Testis (tissue), 3 donors: Measurements from ENCODE around the gene RHOH. TPM values are rescaled to one million over a fixed set of nuclear protein-coding genes. Genes with fewer than 3 reads are reported as not detected.

Source experiments
- DNase-seq: peaks from one replicate; pipeline ENCODE4 v3.0.0-alpha.2; 2019
- H3K27ac ChIP-seq, 2 donors: fragments of 200-600 bp; sonication (generic); one replicate each; pipeline ENCODE4 v1.5.1; 2019
- H3K27me3 ChIP-seq: fragments of 200-600 bp; sonication (generic); one replicate; pipeline ENCODE4 v1.5.1; 2019
- H3K36me3 ChIP-seq: fragments of 200-600 bp; sonication (generic); one replicate; pipeline ENCODE4 v1.5.1; 2017; ENCODE audit warnings: low read depth; ENCODE audit errors: missing control alignments
- H3K4me1 ChIP-seq: fragments of 200-600 bp; sonication (generic); one replicate; pipeline ENCODE4 v1.5.1; 2019
- H3K4me3 ChIP-seq, 2 donors: fragments of 200-600 bp; sonication (generic); one replicate each; pipeline ENCODE4 v1.5.1; 2017 to 2019
- H3K9me3 ChIP-seq: fragments of 200-600 bp; sonication (generic); one replicate; pipeline ENCODE4 v1.5.1; 2017
- CTCF ChIP-seq, 3 experiments: fragments of 450-650 bp in 2 of 3; fragments of 200-600 bp in 1 of 3; sonication (generic) in 1 of 3; IDR thresholded peaks; one replicate each; pipeline ENCODE4 v1.5.1; 2016 to 2019; ENCODE audit warnings: antibody characterized with exemption in 3 of 3, mild to moderate bottlenecking in 2 of 3, moderate library complexity in 1 of 3
- POLR2A ChIP-seq: fragments of 450-650 bp; IDR thresholded peaks from one replicate; pipeline ENCODE4 v1.6.1; 2017; ENCODE audit warnings: antibody characterized with exemption, mild to moderate bottlenecking, moderate library complexity
- WGBS, 2 donors: methylation state at CpG; one replicate each; pipeline ENCODE4 v1.1.5; 2018; 5-methylcytosine and 5-hydroxymethylcytosine counted together
- intact Hi-C: fragments of 100-400 bp; cut with DNase I; formaldehyde crosslinking; loops from one replicate; pipeline ENCODE4 v1.15.1; 2023; ENCODE audit warnings: low total_unique reads
- polyA plus RNA-seq: library from polyadenylated mRNA; stranded (reverse); fragments of 350-450 nt; fragmentation: Illumina TruSeq; extraction: RNeasy Lipid Tissue Mini Kit (QIAGEN cat#74804); gene quantifications from one replicate; pipeline ENCODE4 v1.2.3, GENCODE V29; 2014; ENCODE audit warnings: low read depth, low replicate concordance; ENCODE audit not compliant: insufficient read depth
- total RNA-seq, 2 donors: library from RNA; depleted of rRNA; stranded (reverse); fragments of >200 nt; gene quantifications; one replicate each; pipeline ENCODE4 v1.2.3, GENCODE V29; 2016

Gene RHOH
- total and polyA plus RNA-seq, 3 donors from 2014 or later, result 0.39 to 2.5 (median 1.2) TPM

- Histone ChIP-seq H3K4me1 (no peaks in the 10 kb centered on the region), H3K9me3 (no peaks in the 10 kb centered on the region), H3K27me3 (no peaks in the 10 kb centered on the region), H3K4me3 (no peak overlapping the region), H3K36me3 (peaks cover 2% of the 10 kb centered on the region), H3K27ac (no peak overlapping the region)
- intact Hi-C loops, result no loop called here
- no peak for DNase-seq
- TF ChIP-seq CTCF (IDR thresholded peaks at IDR 0.05) (no peak), POLR2A (no peak)
Measured at GRCh38 chr4:40168070-40168469, 28.8 kb upstream of the RHOH start.

- DNase-seq, result no peak
- Histone ChIP-seq H3K9me3 (no peaks in the 10 kb centered on the region), H3K27ac (no peak overlapping the region), H3K4me1 (no peaks in the 10 kb centered on the region), H3K36me3 (no peaks in the 10 kb centered on the region), H3K27me3 (no peaks in the 10 kb centered on the region), H3K4me3 (no peak overlapping the region)
- intact Hi-C loops, result no loop called here
- TF ChIP-seq POLR2A, result no peak
- no peak for TF ChIP-seq CTCF (IDR thresholded peaks at IDR 0.05)
Measured at GRCh38 chr4:40170588-40170987, 26.2 kb upstream of the RHOH start.

GRCh38 chr4:40173470-40173875 is 23.4 kb upstream of the RHOH start:
- intact Hi-C loops, result no loop called here
- H3K4me3 ChIP-seq, result no peak overlapping the region
- DNase-seq, result no peak
- no peaks in the 10 kb centered on the region for H3K9me3 ChIP-seq
- H3K36me3 ChIP-seq, result no peaks in the 10 kb centered on the region
- H3K27me3 ChIP-seq, result no peaks in the 10 kb centered on the region
- H3K27ac ChIP-seq, result no peak overlapping the region
- TF ChIP-seq CTCF (IDR thresholded peaks at IDR 0.05), result no peak
- TF ChIP-seq POLR2A, result no peak
- no peaks in the 10 kb centered on the region for H3K4me1 ChIP-seq
- 70 to 77% methylated on average over 4 of the region's 4 CpGs for WGBS, 2 donors

- no peak for TF ChIP-seq POLR2A
- TF ChIP-seq CTCF (IDR thresholded peaks at IDR 0.05), result no peak
- H3K36me3 ChIP-seq, result no peaks in the 10 kb centered on the region
- 30 to 46% methylated on average over 10 of the region's 10 CpGs for WGBS, 2 donors
- DNase-seq, result peak; percentile 26
- intact Hi-C loops, result no loop called here
- no peak overlapping the region for H3K27ac ChIP-seq
- no peak overlapping the region for H3K4me3 ChIP-seq
- H3K27me3 ChIP-seq, result no peaks in the 10 kb centered on the region
- H3K9me3 ChIP-seq, result no peaks in the 10 kb centered on the region
- no peaks in the 10 kb centered on the region for H3K4me1 ChIP-seq
Measured at GRCh38 chr4:40176602-40177001, 20.2 kb upstream of the RHOH start.

GRCh38 chr4:40177591-40177990 is 19.2 kb upstream of the RHOH start:
- Histone ChIP-seq H3K4me3 (no peak overlapping the region), H3K4me1 (no peaks in the 10 kb centered on the region), H3K36me3 (no peaks in the 10 kb centered on the region), H3K27ac (no peak overlapping the region), H3K9me3 (no peaks in the 10 kb centered on the region), H3K27me3 (no peaks in the 10 kb centered on the region)
- TF ChIP-seq CTCF (IDR thresholded peaks at IDR 0.05) (no peak), POLR2A (no peak)
- intact Hi-C loops, result no loop called here
- 56 to 79% methylated on average over 2 of the region's 2 CpGs for WGBS, 2 donors
- DNase-seq, result no peak
